ENCODE data around the gene CCDC86.

GRCh38 chr11:60825118-60825517 is 16.8 kb upstream of the CCDC86 start:
- no peak for TF ChIP-seq CTCF (IDR thresholded peaks at IDR 0.05)
- no peak for TF ChIP-seq EZH2 (IDR thresholded peaks at IDR 0.05)
